Smooth muscle cell (in vitro differentiated cells): ENCODE measurements around the gene TIMM22. TPM values are rescaled to one million over a fixed set of nuclear protein-coding genes. Genes with fewer than 3 reads are reported as not detected.
"Not testable (repeated sequence)": the region's sequence is repeated elsewhere in the genome, so short reads cannot be mapped to it uniquely, and the experiment has no call there.

Source experiments
- DNase-seq: peaks from one replicate; lab custom pipeline; 2025; ENCODE audit not compliant: unreplicated experiment; lab: John Stamatoyannopoulos, UW
- H2AFZ ChIP-seq: fragments of 200-600 bp; sonication (generic); 2 replicates; pipeline ENCODE4 v1.6.0; 2016; ENCODE audit warnings: antibody characterized with exemption, low read depth, mild to moderate bottlenecking
- H3F3A ChIP-seq: fragments of 200-600 bp; sonication (generic); 2 replicates; pipeline ENCODE4 v1.6.0; 2017; ENCODE audit warnings: antibody characterized with exemption, low read depth
- H3K27ac ChIP-seq: fragments of 200-600 bp; sonication (generic); 2 replicates; pipeline ENCODE4 v1.5.1; 2016; ENCODE audit warnings: low read depth, mild to moderate bottlenecking
- H3K27me3 ChIP-seq: fragments of 200-600 bp; sonication (generic); 2 replicates; pipeline ENCODE4 v1.6.1; 2016; ENCODE audit warnings: low read depth, mild to moderate bottlenecking
- H3K36me3 ChIP-seq: fragments of 200-600 bp; sonication (generic); 2 replicates; pipeline ENCODE4 v1.5.1; 2016; ENCODE audit warnings: low read depth
- H3K4me1 ChIP-seq: fragments of 200-600 bp; sonication (generic); 2 replicates; pipeline ENCODE4 v1.5.1; 2016; ENCODE audit warnings: low read depth
- H3K4me2 ChIP-seq: fragments of 200-600 bp; sonication (generic); 2 replicates; pipeline ENCODE4 v1.6.0; 2016; ENCODE audit warnings: mild to moderate bottlenecking
- H3K4me3 ChIP-seq: fragments of 200-600 bp; sonication (generic); 2 replicates; pipeline ENCODE4 v1.5.1; 2016; ENCODE audit warnings: mild to moderate bottlenecking
- H3K79me2 ChIP-seq: fragments of 200-600 bp; sonication (generic); 2 replicates; pipeline ENCODE4 v1.6.0; 2016; ENCODE audit warnings: low read depth, mild to moderate bottlenecking
- H3K9ac ChIP-seq: fragments of 200-600 bp; sonication (generic); 2 replicates; pipeline ENCODE4 v1.6.0; 2016; ENCODE audit warnings: low read depth
- H3K9me3 ChIP-seq: fragments of 200-600 bp; sonication (generic); replicated peaks from 2 replicates; pipeline ENCODE4 v1.5.1; 2016; ENCODE audit warnings: low read depth
- H4K20me1 ChIP-seq: fragments of 200-600 bp; sonication (generic); 2 replicates; pipeline ENCODE4 v1.6.0; 2016; ENCODE audit warnings: low read depth
- WGBS: methylation state at CpG from one replicate; pipeline ENCODE4 v1.1.7; 2016; ENCODE audit warnings: low lambda C conversion rate; 5-methylcytosine and 5-hydroxymethylcytosine counted together
- polyA plus RNA-seq: library from polyadenylated mRNA; unstranded; fragments of >200 nt; fragmentation: Nextera tagmentation; extraction: Ambion mirVana; gene quantifications from 2 replicates; pipeline ENCODE4 v1.2.1, GENCODE V29; 2016
- total RNA-seq: library from RNA; depleted of rRNA; stranded (reverse); fragments of >200 nt; gene quantifications from 2 replicates; pipeline ENCODE4 v1.2.3, GENCODE V29; 2014
- TF ChIP-seq, protein P1 (sequence below): fragments of 200-600 bp; sonication (generic); IDR thresholded peaks from 2 replicates; pipeline ENCODE4 v1.5.1; 2017; ENCODE audit warnings: borderline replicate concordance, mild to moderate bottlenecking, antibody characterized with exemption; ENCODE audit not compliant: insufficient read depth, poor library complexity, severe bottlenecking

Gene TIMM22
- total and polyA plus RNA-seq, 2 experiments from 2014 or later: 13.7 to 24.0 TPM

DNA sequence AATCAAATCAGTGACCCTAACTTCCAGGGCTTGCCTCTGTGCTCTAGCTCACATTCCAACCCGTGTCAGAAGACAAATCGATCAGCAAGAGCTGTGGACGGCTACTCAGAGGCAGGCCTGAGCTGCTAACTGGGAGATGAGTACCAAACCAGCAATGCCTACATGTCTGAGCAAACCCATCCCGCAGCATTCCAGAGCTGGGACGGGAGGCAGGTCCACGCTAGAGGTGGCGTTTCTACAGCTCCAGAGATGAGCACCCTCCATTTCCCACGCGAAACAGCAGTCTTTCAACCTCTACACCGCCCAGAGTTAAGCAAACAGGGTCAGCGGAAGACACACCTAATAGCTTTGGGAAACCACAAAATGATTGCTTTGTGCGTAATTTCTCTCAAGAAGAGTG lies 23.9 kb upstream of the TIMM22 start:
- no peaks in the 10 kb centered on the region for H3K27me3 ChIP-seq
- H3K4me2 ChIP-seq: no peak overlapping the region
- no peak overlapping the region for H3K9ac ChIP-seq
- H3F3A ChIP-seq: peaks cover 29% of the 10 kb centered on the region
- H4K20me1 ChIP-seq: peaks cover 92% of the 10 kb centered on the region
- no peak overlapping the region for H3K4me3 ChIP-seq
- H3K9me3 ChIP-seq: no peaks in the 10 kb centered on the region
- peaks cover 100% of the 10 kb centered on the region for H3K79me2 ChIP-seq
- H3K27ac ChIP-seq: peak overlapping the region; percentile 69
- peaks cover 45% of the 10 kb centered on the region for H3K4me1 ChIP-seq
- DNase-seq: no peak
- H2AFZ ChIP-seq: no peak overlapping the region
- TF ChIP-seq, protein P1, sequence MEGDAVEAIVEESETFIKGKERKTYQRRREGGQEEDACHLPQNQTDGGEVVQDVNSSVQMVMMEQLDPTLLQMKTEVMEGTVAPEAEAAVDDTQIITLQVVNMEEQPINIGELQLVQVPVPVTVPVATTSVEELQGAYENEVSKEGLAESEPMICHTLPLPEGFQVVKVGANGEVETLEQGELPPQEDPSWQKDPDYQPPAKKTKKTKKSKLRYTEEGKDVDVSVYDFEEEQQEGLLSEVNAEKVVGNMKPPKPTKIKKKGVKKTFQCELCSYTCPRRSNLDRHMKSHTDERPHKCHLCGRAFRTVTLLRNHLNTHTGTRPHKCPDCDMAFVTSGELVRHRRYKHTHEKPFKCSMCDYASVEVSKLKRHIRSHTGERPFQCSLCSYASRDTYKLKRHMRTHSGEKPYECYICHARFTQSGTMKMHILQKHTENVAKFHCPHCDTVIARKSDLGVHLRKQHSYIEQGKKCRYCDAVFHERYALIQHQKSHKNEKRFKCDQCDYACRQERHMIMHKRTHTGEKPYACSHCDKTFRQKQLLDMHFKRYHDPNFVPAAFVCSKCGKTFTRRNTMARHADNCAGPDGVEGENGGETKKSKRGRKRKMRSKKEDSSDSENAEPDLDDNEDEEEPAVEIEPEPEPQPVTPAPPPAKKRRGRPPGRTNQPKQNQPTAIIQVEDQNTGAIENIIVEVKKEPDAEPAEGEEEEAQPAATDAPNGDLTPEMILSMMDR: no peak
- WGBS: 43% methylated on average over 12 of the region's 12 CpGs
- no peaks in the 10 kb centered on the region for H3K36me3 ChIP-seq

DNA sequence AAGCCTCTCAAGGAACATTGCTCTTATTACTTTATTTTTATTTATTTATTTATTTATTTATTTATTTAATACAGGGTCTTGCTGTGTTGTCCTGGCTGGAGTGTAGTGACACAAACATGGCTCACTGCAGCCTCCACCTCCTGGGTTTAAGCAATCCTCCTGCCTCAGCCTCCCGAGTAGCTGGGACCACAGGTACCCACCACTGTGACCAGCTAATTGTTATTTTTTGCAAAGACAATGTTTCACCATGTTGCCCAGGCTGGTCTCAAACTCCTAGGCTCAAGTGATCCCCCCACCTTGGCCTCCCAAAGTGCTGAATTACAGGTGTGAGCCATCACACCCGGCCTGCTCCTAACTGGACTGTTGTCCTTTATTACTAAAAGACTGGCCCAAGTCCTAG lies 22.2 kb upstream of the TIMM22 start:
- H3K4me1 ChIP-seq: peaks cover 36% of the 10 kb centered on the region
- H2AFZ ChIP-seq, H3K9ac ChIP-seq, DNase-seq, H3K27me3 ChIP-seq, H3K9me3 ChIP-seq, H3K36me3 ChIP-seq, H3K4me3 ChIP-seq: not testable (repeated sequence)
- peaks cover 81% of the 10 kb centered on the region for H4K20me1 ChIP-seq
- 98% methylated on average over 2 of the region's 2 CpGs for WGBS
- peaks cover 91% of the 10 kb centered on the region for H3K79me2 ChIP-seq
- peak overlapping the region; percentile 70 for H3K27ac ChIP-seq
- H3K4me2 ChIP-seq: peak overlapping the region; percentile 97
- H3F3A ChIP-seq: peaks cover 16% of the 10 kb centered on the region

DNA sequence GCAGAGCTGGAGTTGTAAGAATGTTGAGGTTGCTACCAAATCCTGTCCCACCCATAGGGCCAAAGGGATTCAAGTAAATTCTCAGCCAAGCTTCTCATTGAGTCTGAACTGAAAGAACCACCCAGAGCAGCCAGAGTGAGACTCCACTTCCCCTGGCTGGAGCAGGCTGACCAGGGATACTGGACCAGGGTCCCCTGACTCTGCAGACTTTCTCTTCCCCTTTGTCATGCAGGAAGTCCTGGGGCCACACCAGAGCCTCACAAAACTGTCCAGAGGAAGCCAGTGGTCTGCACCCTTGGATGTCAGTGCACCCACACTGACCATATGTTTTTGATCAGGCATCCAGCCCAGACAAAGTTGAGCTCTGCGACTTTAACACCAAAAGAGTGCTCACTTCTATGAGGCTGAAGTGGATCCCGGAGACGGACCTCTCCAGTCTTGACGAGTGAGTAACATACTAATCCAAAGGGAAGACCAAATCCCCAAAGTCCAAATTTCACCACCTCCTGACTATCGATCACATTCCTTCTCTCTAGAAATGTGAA lies 21.5 kb upstream of the TIMM22 start:
- Histone ChIP-seq H3K4me3 (peak overlapping the region; percentile 93), H3K27ac (peak overlapping the region; percentile 70), H2AFZ (no peak overlapping the region), H3K4me1 (peaks cover 29% of the 10 kb centered on the region), H3F3A (peaks cover 15% of the 10 kb centered on the region), H3K9ac (no peak overlapping the region), H4K20me1 (peaks cover 74% of the 10 kb centered on the region), H3K9me3 (no peaks in the 10 kb centered on the region), H3K36me3 (no peaks in the 10 kb centered on the region), H3K27me3 (no peaks in the 10 kb centered on the region), H3K79me2 (peaks cover 84% of the 10 kb centered on the region), H3K4me2 (peak overlapping the region; percentile 97)
- TF ChIP-seq, protein P1: no peak
- 15% methylated on average over 5 of the region's 5 CpGs for WGBS
- no peak for DNase-seq

DNA sequence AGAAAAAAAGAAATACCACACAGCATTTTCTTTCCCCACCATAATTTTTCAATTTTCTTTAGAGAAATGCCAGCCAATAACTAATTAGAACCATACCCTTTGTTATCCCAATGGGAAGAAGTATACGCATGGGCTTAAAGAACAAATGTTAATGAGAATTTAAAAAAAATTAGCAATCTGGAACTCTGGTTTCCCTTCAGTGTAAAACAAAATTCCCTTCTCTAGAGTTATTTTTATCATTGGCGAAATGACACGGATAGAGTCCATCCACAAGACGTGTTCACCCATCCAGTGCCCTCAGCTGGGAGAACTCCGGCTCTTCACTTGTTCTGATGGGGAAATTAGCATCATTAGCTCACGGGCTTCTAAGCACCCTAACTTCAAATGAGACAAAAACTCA lies 20.6 kb upstream of the TIMM22 start:
- Histone ChIP-seq H3K4me3 (peak overlapping the region; percentile 93), H3K9me3 (no peaks in the 10 kb centered on the region), H3K79me2 (peaks cover 76% of the 10 kb centered on the region), H3K9ac (no peak overlapping the region), H3K27ac (peak overlapping the region; percentile 70), H3K27me3 (no peaks in the 10 kb centered on the region), H3F3A (peaks cover 9% of the 10 kb centered on the region), H3K4me2 (peak overlapping the region; percentile 97), H4K20me1 (peaks cover 65% of the 10 kb centered on the region), H3K4me1 (peaks cover 26% of the 10 kb centered on the region), H2AFZ (no peak overlapping the region), H3K36me3 (no peaks in the 10 kb centered on the region)
- TF ChIP-seq, protein P1: no peak
- no peak for DNase-seq
- WGBS: 61% methylated on average over 6 of the region's 6 CpGs
